ENCODE measurements around the gene BCOR. TPM values are rescaled to one million over a fixed set of nuclear protein-coding genes. Genes with fewer than 3 reads are reported as not detected.

BCOR gene
- total RNA-seq, 1 donor from 2014 or later = 59.6 TPM

GRCh38 chrX:40112996-40113395 lies 15.2 kb upstream of the BCOR start:
- DNase-seq = no peak

DNA sequence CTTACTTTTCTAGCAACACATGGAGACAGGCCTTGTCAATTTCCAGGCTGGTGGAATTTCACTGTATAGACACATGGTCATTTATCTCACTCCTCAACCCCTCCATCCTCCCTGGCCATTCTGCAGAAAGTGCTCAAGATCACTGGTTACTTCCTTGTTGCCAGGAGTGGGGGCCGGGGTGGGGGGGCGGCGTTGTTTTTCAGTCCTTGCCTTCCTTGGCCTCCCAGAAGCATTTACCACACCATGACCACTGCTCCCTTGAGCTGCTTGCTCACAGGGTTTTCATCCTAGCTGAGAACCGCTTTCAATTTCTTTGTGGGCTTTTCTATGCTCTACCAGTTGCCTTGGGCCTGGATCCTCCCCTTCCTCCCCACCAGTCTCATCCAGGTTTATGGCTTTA lies 14.1 kb upstream of the BCOR start:
- DNase-seq = no peak

- peak; percentile 66 for DNase-seq
Observed at GRCh38 chrX:40109288-40110008, 11.7 kb upstream of the BCOR start.

DNA sequence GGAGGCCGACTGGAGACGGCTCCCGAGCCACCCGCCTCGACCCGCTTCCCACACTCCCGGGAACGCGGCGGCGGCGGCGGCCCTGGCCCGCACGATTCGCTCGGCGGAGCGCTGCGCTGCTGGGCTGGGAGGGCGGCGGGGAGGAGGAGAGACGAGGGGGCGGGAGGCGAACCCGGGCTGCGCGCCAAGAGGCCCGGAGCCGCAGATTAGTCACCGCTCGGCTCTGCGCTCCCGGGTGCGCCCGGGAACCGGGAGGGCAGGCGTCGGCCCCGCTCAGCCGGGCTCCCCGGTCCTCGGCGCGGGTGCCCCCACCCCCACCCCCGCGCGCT lies 11.2 kb upstream of the BCOR start:
- peak; percentile 76 for DNase-seq

GRCh38 chrX:40108162-40108958 lies 10.6 kb upstream of the BCOR start:
- no peak for DNase-seq

- DNase-seq = peak; percentile 56
Observed at GRCh38 chrX:40107291-40108161, 9.8 kb upstream of the BCOR start.

DNA sequence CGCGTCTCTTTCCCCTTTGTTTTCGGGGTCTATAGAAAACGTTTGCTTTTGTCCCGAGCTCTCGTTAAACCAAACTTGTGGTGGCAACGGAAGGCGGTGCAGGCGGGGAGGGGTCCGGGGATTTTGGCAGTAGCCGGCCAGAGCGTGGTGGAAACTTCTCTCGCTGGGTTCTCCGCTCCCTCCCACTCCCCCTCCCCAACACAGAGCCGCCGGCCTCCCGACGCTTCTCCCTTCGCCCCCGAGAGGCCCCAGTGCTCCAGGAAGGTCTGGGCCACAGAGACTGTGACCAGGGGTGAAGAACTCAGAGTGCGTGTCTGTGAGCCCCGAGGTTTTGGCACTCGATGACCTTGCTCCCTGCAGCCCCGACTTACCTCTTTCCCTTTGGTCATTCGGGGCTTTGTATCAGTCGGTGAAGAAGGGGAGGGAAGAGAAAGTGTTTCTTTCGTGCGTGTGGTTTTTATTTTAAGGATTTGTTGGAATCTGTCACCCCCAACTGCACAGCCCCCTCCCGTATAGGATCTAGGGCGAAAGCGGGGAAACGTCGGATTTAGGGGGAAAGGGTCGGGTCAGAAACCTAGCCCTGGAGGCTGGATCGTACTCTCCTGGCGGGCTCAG lies 9.0 kb upstream of the BCOR start:
- no peak for DNase-seq

GRCh38 chrX:40105835-40106675 lies 8.3 kb upstream of the BCOR start:
- DNase-seq = peak; percentile 86

GRCh38 chrX:40104985-40105834 lies 7.5 kb upstream of the BCOR start:
- DNase-seq = peak; percentile 66

- no peak for DNase-seq
Observed at GRCh38 chrX:40104630-40104984, 6.8 kb upstream of the BCOR start.

GRCh38 chrX:40103565-40104323 lies 6.0 kb upstream of the BCOR start:
- no peak for DNase-seq

DNA sequence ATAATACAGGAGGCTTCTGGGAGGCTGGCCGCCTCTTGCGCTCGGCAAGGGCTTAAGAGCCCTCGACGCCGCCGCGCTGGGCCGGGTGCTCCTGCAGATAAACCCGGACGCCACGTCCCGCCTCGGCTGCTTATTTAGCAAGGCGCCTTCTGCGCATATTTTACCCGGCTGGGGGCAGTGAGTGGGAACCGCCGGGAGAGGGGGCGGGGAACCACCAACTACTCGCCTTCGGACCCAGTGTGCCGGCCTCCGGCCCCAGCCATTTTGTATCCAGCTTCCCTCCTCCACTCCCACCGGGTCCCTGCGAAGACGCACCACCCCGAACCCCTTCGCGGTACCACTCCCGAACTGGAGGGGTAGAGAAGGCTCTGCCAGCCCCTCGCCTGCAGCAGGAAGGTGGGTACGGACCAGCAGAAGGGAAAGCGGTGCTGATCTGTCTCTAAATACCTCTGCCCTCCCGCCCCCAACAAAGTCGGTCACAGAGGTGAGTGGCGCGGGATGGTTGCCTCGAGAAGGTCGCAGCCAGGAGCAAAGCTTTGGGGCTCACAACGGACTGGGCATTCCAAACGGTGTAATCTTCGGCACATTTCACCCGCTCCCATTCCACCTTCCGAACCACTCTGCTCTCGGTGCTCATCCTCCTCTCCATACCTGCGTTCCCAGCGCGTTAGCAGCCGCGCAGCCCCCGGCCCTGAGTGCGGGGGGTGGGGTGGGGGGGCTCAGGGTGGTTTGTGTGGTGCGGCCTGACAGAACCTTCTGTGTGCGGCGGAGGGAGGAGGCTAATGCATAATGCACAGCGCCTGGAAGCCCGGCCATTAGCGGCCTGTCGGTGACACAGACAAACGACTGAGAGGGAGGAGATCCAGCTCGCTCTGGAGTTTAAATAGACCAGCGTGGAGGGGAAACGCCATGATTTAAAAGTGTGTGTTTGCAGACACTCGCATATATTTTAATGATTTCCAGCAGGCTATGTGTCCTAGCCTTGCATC lies 4.9 kb upstream of the BCOR start:
- DNase-seq = no peak

GRCh38 chrX:40101430-40101802 lies 3.7 kb upstream of the BCOR start:
- DNase-seq = no peak

GRCh38 chrX:40100537-40101429 lies 3.0 kb upstream of the BCOR start:
- DNase-seq = no peak

GRCh38 chrX:40100141-40100536 lies 2.4 kb upstream of the BCOR start:
- no peak for DNase-seq

GRCh38 chrX:40099055-40099958 lies 1.5 kb upstream of the BCOR start:
- DNase-seq = peak; percentile 49

All from tongue (tissue), 2 donors.